Natural killer cell (primary cell): ENCODE results near the gene ASPHD2. TPM values are rescaled to one million over a fixed set of nuclear protein-coding genes. Genes with fewer than 3 reads are reported as not detected.

Experiments used
- ATAC-seq, 3 donors: fragments of 150-1000 bp in 2 of 3; fragments of 200-7000 bp in 1 of 3; cut with Tn5 transposase; 1 replicate in 1 of 3; 2 replicates in 2 of 3; pipeline ENCODE4 v1.10.0; 2021; ENCODE audit warnings: mild to moderate bottlenecking in 2 of 3, moderate library complexity in 2 of 3
- DNase-seq, 2 donors: peaks; one replicate each; pipeline versions ENCODE4 v3.0.0 to v3.0.0-alpha.2; 2013 to 2021; ENCODE audit warnings: mixed read lengths in 1 of 2
- H3K27ac ChIP-seq: one replicate; pipeline ENCODE4 v1.5.1; 2013; ENCODE audit warnings: mild to moderate bottlenecking, low read length
- H3K27me3 ChIP-seq: one replicate; pipeline ENCODE4 v1.6.1; 2013; ENCODE audit warnings: low read length; ENCODE audit not compliant: control insufficient read depth, insufficient read depth
- H3K36me3 ChIP-seq: one replicate; pipeline ENCODE4 v1.6.1; 2013; ENCODE audit warnings: low read length; ENCODE audit not compliant: control insufficient read depth, insufficient read depth
- H3K4me1 ChIP-seq: one replicate; pipeline ENCODE4 v1.6.1; 2013; ENCODE audit warnings: low read length; ENCODE audit not compliant: control insufficient read depth, insufficient read depth
- H3K4me3 ChIP-seq: one replicate; pipeline ENCODE4 v1.5.1; 2013; ENCODE audit warnings: low read length
- H3K9me3 ChIP-seq: one replicate; pipeline ENCODE4 v1.6.1; 2013; ENCODE audit warnings: low read length; ENCODE audit not compliant: control insufficient read depth, insufficient read depth
- H3K27ac Mint-ChIP-seq, 2 donors: one replicate each; pipeline ENCODE4 v1.8.0; 2022; ENCODE audit warnings: mild to moderate bottlenecking in 2 of 2, mixed read lengths in 2 of 2, moderate library complexity in 1 of 2
- H3K27me3 Mint-ChIP-seq, 2 donors: one replicate each; pipeline ENCODE4 v1.8.0; 2022; ENCODE audit warnings: low read depth in 2 of 2, mixed read lengths in 2 of 2
- H3K36me3 Mint-ChIP-seq: one replicate; pipeline ENCODE4 v1.8.0; 2022; ENCODE audit warnings: mixed read lengths
- H3K4me1 Mint-ChIP-seq, 2 donors: one replicate each; pipeline ENCODE4 v1.8.0; 2022; ENCODE audit warnings: mixed read lengths in 2 of 2
- H3K4me3 Mint-ChIP-seq: one replicate; pipeline ENCODE4 v1.8.0; 2022; ENCODE audit warnings: mild to moderate bottlenecking, moderate library complexity, mixed read lengths
- H3K9me3 Mint-ChIP-seq, 2 donors: one replicate each; pipeline ENCODE4 v1.8.0; 2022; ENCODE audit warnings: mixed read lengths in 2 of 2
- CTCF ChIP-seq: fragments of 200-600 bp; IDR thresholded peaks from one replicate; pipeline ENCODE4 v1.8.0; 2022; ENCODE audit warnings: antibody characterized with exemption
- WGBS: methylation state at CpG from one replicate; pipeline ENCODE4 v1.1.7; 2013; ENCODE audit warnings: missing lambda C conversion rate; ENCODE audit not compliant: insufficient coverage; 5-methylcytosine and 5-hydroxymethylcytosine counted together
- intact Hi-C: fragments of 100-400 bp; cut with micrococcal nuclease; formaldehyde crosslinking; loops from one replicate; pipeline ENCODE4 v1.14.2; 2022
- total RNA-seq, 4 donors: library from RNA; stranded (reverse); fragments of 120-200 nt in 1 of 4; gene quantifications; one replicate each; pipeline versions ENCODE4 v1.2.3 to v1.2.4, GENCODE V29; 2013 to 2022

ASPHD2 gene
- total RNA-seq, 3 donors from 2014 or later (not counting 1 experiment from before 2014, with no cell fraction given) = 1.6 to 3.0 (median 1.9) TPM

DNA sequence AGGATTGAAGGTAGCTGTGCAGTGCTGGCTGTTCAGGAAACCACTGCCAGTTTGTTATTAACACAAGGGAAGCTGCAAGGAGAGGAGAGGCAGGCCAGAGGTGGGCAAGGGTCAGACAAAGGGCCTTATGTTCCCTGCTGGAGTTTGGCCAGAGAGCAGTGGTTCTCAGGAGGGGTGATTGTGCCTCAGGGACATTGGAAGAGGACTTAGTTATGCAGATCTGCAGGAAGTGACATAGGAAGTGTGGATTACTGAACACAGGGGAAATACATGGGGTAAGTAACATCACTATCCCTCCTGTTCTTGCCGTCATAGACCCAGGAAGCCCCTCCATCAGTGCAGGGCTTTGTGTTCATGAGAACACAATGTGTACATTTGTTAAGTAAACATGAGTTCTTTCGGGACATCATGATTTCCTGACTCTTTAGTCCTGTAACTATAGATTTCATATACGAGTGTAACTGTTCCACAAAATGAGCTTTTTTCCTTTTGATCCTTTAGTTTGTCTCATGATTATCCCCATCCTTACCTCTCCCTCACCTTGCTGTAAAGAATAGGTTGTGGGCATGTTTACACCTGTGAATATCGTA lies 60.5 kb downstream of the ASPHD2 start:
- intact Hi-C loops = no loop called here
- Histone ChIP-seq H3K36me3 (peaks cover 68% of the 10 kb centered on the region), H3K9me3 (no peaks in the 10 kb centered on the region), H3K27ac (no peak overlapping the region), H3K27me3 (no peaks in the 10 kb centered on the region), H3K4me3 (no peak overlapping the region), H3K4me1 (peaks cover 4% of the 10 kb centered on the region)
- no peak overlapping the region for H3K27ac Mint-ChIP-seq
- no peaks in the 10 kb centered on the region for H3K27me3 Mint-ChIP-seq
- no peaks in the 10 kb centered on the region for H3K36me3 Mint-ChIP-seq
- ATAC-seq (no peak), DNase-seq (no peak)
- H3K9me3 Mint-ChIP-seq = no peaks in the 10 kb centered on the region
- 86% methylated on average over 4 of the region's 4 CpGs for WGBS
- no peak for TF ChIP-seq CTCF
- H3K4me1 Mint-ChIP-seq = peaks cover 19 to 23% of the 10 kb centered on the region in 2 donors
- H3K4me3 Mint-ChIP-seq = no peak overlapping the region

GRCh38 chr22:26492220-26492619 lies 63.2 kb downstream of the ASPHD2 start:
- Mint-ChIP-seq H3K4me1 (peaks cover 0 to 7% of the 10 kb centered on the region in 2 donors), H3K27me3 (no peaks in the 10 kb centered on the region), H3K9me3 (no peaks in the 10 kb centered on the region), H3K4me3 (no peak overlapping the region), H3K36me3 (no peaks in the 10 kb centered on the region), H3K27ac (no peak overlapping the region)
- ATAC-seq = no peak
- peaks cover 89% of the 10 kb centered on the region for H3K36me3 ChIP-seq
- H3K9me3 ChIP-seq = no peaks in the 10 kb centered on the region
- 94% methylated on average over 9 of the region's 9 CpGs for WGBS
- H3K4me1 ChIP-seq = no peaks in the 10 kb centered on the region
- TF ChIP-seq CTCF = no peak
- intact Hi-C loops = no loop called here
- H3K27me3 ChIP-seq = no peaks in the 10 kb centered on the region
- no peak overlapping the region for H3K4me3 ChIP-seq
- H3K27ac ChIP-seq = no peak overlapping the region
- DNase-seq = no peak

DNA sequence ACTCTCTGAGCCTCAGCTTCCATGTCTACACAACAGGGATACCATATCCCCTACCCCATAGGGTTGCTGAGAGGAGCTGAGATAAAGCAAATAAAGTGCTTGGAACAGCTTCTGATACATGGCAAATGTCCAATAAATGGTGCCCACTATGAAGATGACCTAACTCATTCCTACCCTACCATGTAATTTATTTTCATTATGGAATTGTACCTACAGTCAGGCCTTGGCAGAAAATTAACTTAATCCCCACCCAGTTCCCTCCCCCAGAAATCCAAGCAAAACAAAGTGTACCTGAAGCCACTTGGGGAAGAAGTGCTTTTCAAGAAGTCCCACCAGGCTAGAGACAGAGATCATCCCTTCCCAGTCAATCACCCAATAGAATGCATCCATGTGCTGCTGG lies 65.4 kb downstream of the ASPHD2 start:
- TF ChIP-seq CTCF = no peak
- intact Hi-C loops = no loop called here
- Mint-ChIP-seq H3K4me3 (no peak overlapping the region), H3K27ac (peak overlapping the region in 1 of 2 donors; percentile 47), H3K27me3 (no peaks in the 10 kb centered on the region), H3K4me1 (peaks cover 0 to 4% of the 10 kb centered on the region in 2 donors), H3K9me3 (no peaks in the 10 kb centered on the region), H3K36me3 (no peaks in the 10 kb centered on the region)
- no peaks in the 10 kb centered on the region for H3K4me1 ChIP-seq
- no peaks in the 10 kb centered on the region for H3K9me3 ChIP-seq
- H3K27me3 ChIP-seq = no peaks in the 10 kb centered on the region
- no peak overlapping the region for H3K4me3 ChIP-seq
- DNase-seq (no peak), ATAC-seq (no peak)
- H3K36me3 ChIP-seq = peaks cover 82% of the 10 kb centered on the region
- H3K27ac ChIP-seq = no peak overlapping the region

Other genes with a start within 250 kb of the ASPHD2 start
- gene HPS4, start 54.5 kb downstream of the ASPHD2 start, total RNA-seq = 10 to 100 TPM; 44.8 to 53.6 (median 50.7) TPM
- 10 to 100 TPM; 18.8 to 21.5 (median 21.4) TPM for gene SRRD, start 54.6 kb downstream of the ASPHD2 start, total RNA-seq
- 100 to 1,000 TPM; 108 to 131 (median 124) TPM for gene TFIP11, start 83.2 kb downstream of the ASPHD2 start, total RNA-seq
- gene TPST2, start 160.9 kb downstream of the ASPHD2 start, total RNA-seq = 100 to 1,000 TPM; 145 to 206 (median 155) TPM
- not detected for gene CRYBB1, start 188.8 kb downstream of the ASPHD2 start, total RNA-seq
- under 1 TPM in 1 of 3 donors, not detected in 2; 0.59 TPM for gene CRYBA4, start 192.7 kb downstream of the ASPHD2 start, total RNA-seq
- 100 to 1,000 TPM in 1 of 3 donors, 10 to 100 TPM in 2; 75.3 to 105 (median 76.3) TPM for gene MIAT, start 228.3 kb downstream of the ASPHD2 start, total RNA-seq